Liver (tissue), 9 donors: Measurements from ENCODE around the gene FXYD7. TPM values are rescaled to one million over a fixed set of nuclear protein-coding genes. Genes with fewer than 3 reads are reported as not detected.

Experiments used
- DNase-seq: peaks from one replicate; pipeline ENCODE4 v3.0.0-alpha.2; 2017; ENCODE audit warnings: low spot score
- H3K27ac ChIP-seq, 2 donors: one replicate each; pipeline ENCODE4 v1.7.0; 2013; ENCODE audit warnings: inconsistent platforms in 2 of 2, low read length in 2 of 2, control low read depth in 1 of 2, low read depth in 1 of 2, mild to moderate bottlenecking in 1 of 2
- H3K27me3 ChIP-seq, 4 donors: one replicate each; pipeline versions ENCODE4 v1.6.1 to v1.7.0; 2013; ENCODE audit warnings: low read length in 3 of 4, inconsistent platforms in 1 of 4, mild to moderate bottlenecking in 1 of 4, moderate library complexity in 1 of 4; ENCODE audit not compliant: control insufficient read depth in 4 of 4, insufficient read depth in 4 of 4
- H3K36me3 ChIP-seq, 4 donors: one replicate each; pipeline versions ENCODE4 v1.6.1 to v1.7.0; 2013; ENCODE audit warnings: low read length in 3 of 4, mild to moderate bottlenecking in 3 of 4, low read depth in 1 of 4, moderate library complexity in 1 of 4; ENCODE audit not compliant: control insufficient read depth in 4 of 4, insufficient read depth in 3 of 4
- H3K4me1 ChIP-seq, 4 donors: one replicate each; pipeline versions ENCODE4 v1.6.1 to v1.7.0; 2013; ENCODE audit warnings: low read length in 3 of 4, mild to moderate bottlenecking in 3 of 4, moderate library complexity in 1 of 4; ENCODE audit not compliant: control insufficient read depth in 4 of 4, insufficient read depth in 4 of 4
- H3K4me3 ChIP-seq, 3 donors: one replicate each; pipeline versions ENCODE4 v1.6.1 to v1.7.0; 2013; ENCODE audit warnings: low read length in 3 of 3, control low read depth in 1 of 3, low read depth in 1 of 3, mild to moderate bottlenecking in 1 of 3
- H3K9ac ChIP-seq, 2 donors: one replicate each; pipeline ENCODE4 v1.7.0; 2013; ENCODE audit warnings: low read length in 2 of 2, mild to moderate bottlenecking in 2 of 2, moderate library complexity in 2 of 2, control low read depth in 1 of 2, low read depth in 1 of 2
- H3K9me3 ChIP-seq, 4 donors: one replicate each; pipeline versions ENCODE4 v1.6.1 to v1.7.0; 2013; ENCODE audit warnings: low read length in 3 of 4; ENCODE audit not compliant: control insufficient read depth in 4 of 4
- CTCF ChIP-seq: fragments of 150-350 bp; IDR thresholded peaks from 2 replicates; pipeline ENCODE4 v1.5.1; 2017; ENCODE audit warnings: improper control_type of control experiment, low read depth, low read length; ENCODE audit not compliant: missing input control
- EGR1 ChIP-seq, 2 donors: IDR thresholded peaks; 2 replicates each; pipeline ENCODE4 v1.6.1; 2016 to 2018; ENCODE audit warnings: antibody characterized with exemption in 2 of 2, low read depth in 2 of 2
- GABPA ChIP-seq, 2 donors: IDR thresholded peaks in 1 of 2; conservative IDR thresholded peaks in 1 of 2; 2 replicates each; pipeline ENCODE4 v1.6.1; 2016; ENCODE audit warnings: antibody characterized with exemption in 2 of 2, mild to moderate bottlenecking in 1 of 2, moderate library complexity in 1 of 2
- HNF4A ChIP-seq, 2 donors: conservative IDR thresholded peaks; 2 replicates each; pipeline ENCODE4 v1.6.1; 2016; ENCODE audit warnings: antibody characterized with exemption in 2 of 2, mild to moderate bottlenecking in 2 of 2
- HNF4G ChIP-seq: IDR thresholded peaks from 2 replicates; pipeline ENCODE4 v1.6.1; 2016; ENCODE audit warnings: antibody characterized with exemption
- JUND ChIP-seq, 2 donors: IDR thresholded peaks; 2 replicates each; pipeline ENCODE4 v1.6.1; 2016; ENCODE audit warnings: antibody characterized with exemption in 2 of 2
- NR2F2 ChIP-seq: IDR thresholded peaks from 2 replicates; pipeline ENCODE4 v1.6.1; 2016; ENCODE audit warnings: antibody characterized with exemption
- RAD21 ChIP-seq, 2 donors: IDR thresholded peaks; 2 replicates each; pipeline ENCODE4 v1.6.1; 2016; ENCODE audit warnings: antibody characterized with exemption in 2 of 2, mild to moderate bottlenecking in 2 of 2
- RXRA ChIP-seq, 2 donors: IDR thresholded peaks; 2 replicates each; pipeline ENCODE4 v1.6.1; 2017 to 2018; ENCODE audit warnings: antibody characterized with exemption in 2 of 2, mild to moderate bottlenecking in 1 of 2
- SP1 ChIP-seq: IDR thresholded peaks from 2 replicates; pipeline ENCODE4 v1.6.1; 2018; ENCODE audit warnings: antibody characterized with exemption, mild to moderate bottlenecking
- TAF1 ChIP-seq: conservative IDR thresholded peaks from 2 replicates; pipeline ENCODE4 v1.6.1; 2016; ENCODE audit warnings: antibody characterized with exemption, mild to moderate bottlenecking
- YY1 ChIP-seq: IDR thresholded peaks from 2 replicates; pipeline ENCODE4 v1.6.1; 2016; ENCODE audit warnings: antibody characterized with exemption, mild to moderate bottlenecking
- ZBTB33 ChIP-seq: IDR thresholded peaks from 2 replicates; pipeline ENCODE4 v1.6.1; 2016; ENCODE audit warnings: antibody characterized with exemption
- WGBS: extraction: QIAGEN DNeasy Blood & Tissue Kit; methylation state at CpG from one replicate; pipeline ENCODE4 v1.1.7; 2013; 5-methylcytosine and 5-hydroxymethylcytosine counted together
- polyA plus RNA-seq, 2 donors: library from polyadenylated mRNA; stranded (reverse) in 1 of 2; unstranded in 1 of 2; fragments of 200-250 nt in 1 of 2; fragments of >200 nt in 1 of 2; fragmentation: Nextera tagmentation in 1 of 2; extraction: Ambion mirVana in 1 of 2; gene quantifications; one replicate each; pipeline versions ENCODE4 v1.2.1 to v1.2.3, GENCODE V29; 2013 to 2015
- total RNA-seq, 2 donors: library from RNA; depleted of rRNA; stranded (reverse); fragments of >200 nt; gene quantifications; one replicate each; pipeline ENCODE4 v1.2.3, GENCODE V29; 2014
- TF ChIP-seq, protein P1 (sequence below): IDR thresholded peaks from 2 replicates; pipeline ENCODE4 v1.6.1; 2016; ENCODE audit warnings: antibody characterized with exemption, mild to moderate bottlenecking
- donor health status: healthy.
- donor health status: healthy.
- donor health status: healthy.
- donor health status: healthy.
- donor health status: healthy.

Gene FXYD7
- total and polyA plus RNA-seq, 4 donors: 0.08 to 0.09 TPM; not detected in 2

DNA sequence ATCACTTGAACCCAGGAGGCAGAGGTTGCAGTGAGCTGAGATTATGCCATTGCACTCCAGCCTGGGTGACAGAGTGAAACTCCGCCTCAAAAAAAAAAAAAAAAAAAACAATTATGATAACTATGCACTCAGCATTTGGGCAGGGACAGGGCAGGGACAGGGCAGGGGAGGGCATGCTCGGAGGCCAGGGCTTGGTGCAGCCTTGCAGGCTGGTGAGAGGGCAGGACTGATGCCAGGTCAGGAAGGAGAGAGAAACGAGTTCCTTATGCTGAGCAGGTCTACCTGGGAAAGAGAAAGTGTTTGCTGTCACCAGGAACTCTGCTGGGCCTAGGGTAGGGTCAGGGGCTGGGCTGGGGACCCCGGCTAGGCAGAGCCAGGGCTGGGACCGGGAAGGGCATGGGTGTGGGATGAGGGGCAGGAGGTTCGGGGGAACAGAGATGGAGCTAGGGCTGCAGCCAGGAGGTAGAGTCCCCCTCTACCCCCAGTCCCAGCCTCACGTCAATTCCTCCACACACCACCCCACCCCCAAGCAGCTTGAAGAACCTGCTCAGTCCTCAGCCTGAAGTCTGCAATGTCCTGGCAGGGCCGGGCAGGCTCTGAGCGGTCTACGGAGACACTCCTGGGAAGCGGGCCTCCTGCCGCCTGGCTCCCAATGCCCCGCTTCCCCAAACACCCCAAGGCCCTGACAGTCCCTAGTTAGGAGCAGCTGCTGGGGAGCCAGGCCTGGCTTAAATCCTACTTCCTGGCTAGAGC, 24.6 kb upstream of the FXYD7 start:
- no peak overlapping the region for H3K27ac ChIP-seq
- no peaks in the 10 kb centered on the region for H3K36me3 ChIP-seq
- TF ChIP-seq HNF4G (no peak), GABPA (IDR thresholded peaks at IDR 0.05 in 1 of 2, conservative IDR thresholded peaks at IDR 0.05 in 1 of 2) (no peak), JUND (IDR thresholded peaks at IDR 0.05) (no peak), EGR1 (IDR thresholded peaks at IDR 0.05; ENCODE audit: low read depth in 2 of 2) (no peak), CTCF (no peak)
- H3K9ac ChIP-seq: no peak overlapping the region
- no peak for DNase-seq
- no peak overlapping the region for H3K4me3 ChIP-seq
- peaks cover 2 to 13% (median 8%) of the 10 kb centered on the region in 4 donors for H3K4me1 ChIP-seq
- H3K27me3 ChIP-seq: no peaks in the 10 kb centered on the region
- no peaks in the 10 kb centered on the region for H3K9me3 ChIP-seq
- 86% methylated on average over 13 of the region's 13 CpGs for WGBS

DNA sequence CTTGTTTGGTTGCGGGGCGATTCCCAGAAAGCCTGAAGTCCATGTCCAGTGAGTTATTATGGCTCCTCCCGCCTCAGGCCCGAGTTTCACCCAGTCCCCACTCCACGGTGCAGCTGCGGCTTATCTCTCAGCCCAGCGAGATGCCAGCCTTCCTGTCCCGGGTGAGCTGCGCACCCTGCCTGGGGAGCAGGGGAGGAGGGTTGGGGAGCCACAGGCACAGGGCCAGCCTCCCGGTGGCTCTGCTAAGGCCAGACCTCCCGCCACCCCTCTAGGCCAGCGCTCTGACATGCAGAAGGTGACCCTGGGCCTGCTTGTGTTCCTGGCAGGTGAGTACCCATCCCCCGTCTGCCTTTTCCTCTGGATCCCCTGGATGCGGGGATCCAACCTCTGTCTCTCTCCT, 24.0 kb upstream of the FXYD7 start:
- H3K27ac ChIP-seq: no peak overlapping the region
- 78% methylated on average over 14 of the region's 14 CpGs for WGBS
- no peak for DNase-seq
- no peaks in the 10 kb centered on the region for H3K27me3 ChIP-seq
- H3K9me3 ChIP-seq: no peaks in the 10 kb centered on the region
- TF ChIP-seq SP1 (no peak), NR2F2 (no peak), GABPA (IDR thresholded peaks at IDR 0.05 in 1 of 2, conservative IDR thresholded peaks at IDR 0.05 in 1 of 2) (no peak), TAF1 (no peak), HNF4G (no peak), ZBTB33 (no peak), RAD21 (IDR thresholded peaks at IDR 0.05) (no peak), HNF4A (conservative IDR thresholded peaks at IDR 0.05) (no peak)
- H3K36me3 ChIP-seq: no peaks in the 10 kb centered on the region
- H3K9ac ChIP-seq: no peak overlapping the region
- H3K4me3 ChIP-seq: no peak overlapping the region
- H3K4me1 ChIP-seq: peaks cover 2 to 19% (median 13%) of the 10 kb centered on the region in 4 donors

DNA sequence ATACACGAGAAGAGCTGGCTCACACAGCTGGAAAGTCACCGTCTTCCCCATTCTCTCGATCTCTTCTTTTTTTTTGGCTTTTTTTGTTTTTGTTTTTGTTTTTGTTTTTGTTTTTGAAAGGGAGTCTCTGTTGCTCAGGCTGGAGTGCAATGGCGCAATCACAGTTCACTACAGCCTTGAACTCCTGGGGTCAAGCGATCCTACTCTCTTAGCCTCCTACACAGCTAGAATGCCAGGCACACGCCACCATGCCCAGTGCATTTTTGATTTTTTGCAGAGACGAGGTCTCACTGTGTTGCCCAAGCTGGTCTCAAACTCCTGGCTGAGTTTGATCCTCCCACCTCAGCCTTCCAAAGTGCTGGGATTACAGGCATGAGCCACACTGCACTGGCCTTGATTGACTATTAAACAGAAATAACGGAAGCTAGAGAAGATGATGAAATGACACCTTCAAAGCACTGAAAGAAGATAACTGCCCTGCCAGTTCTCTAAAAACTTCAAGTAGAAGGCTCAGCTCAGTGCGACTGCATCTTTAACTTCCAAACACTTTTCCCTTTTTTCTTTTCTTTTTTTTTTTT, 23.4 kb upstream of the FXYD7 start:
- no peak for DNase-seq
- H3K9me3 ChIP-seq: no peaks in the 10 kb centered on the region
- peak; percentile 11 to 13 for TF ChIP-seq HNF4A (conservative IDR thresholded peaks at IDR 0.05)
- TF ChIP-seq, protein P1, sequence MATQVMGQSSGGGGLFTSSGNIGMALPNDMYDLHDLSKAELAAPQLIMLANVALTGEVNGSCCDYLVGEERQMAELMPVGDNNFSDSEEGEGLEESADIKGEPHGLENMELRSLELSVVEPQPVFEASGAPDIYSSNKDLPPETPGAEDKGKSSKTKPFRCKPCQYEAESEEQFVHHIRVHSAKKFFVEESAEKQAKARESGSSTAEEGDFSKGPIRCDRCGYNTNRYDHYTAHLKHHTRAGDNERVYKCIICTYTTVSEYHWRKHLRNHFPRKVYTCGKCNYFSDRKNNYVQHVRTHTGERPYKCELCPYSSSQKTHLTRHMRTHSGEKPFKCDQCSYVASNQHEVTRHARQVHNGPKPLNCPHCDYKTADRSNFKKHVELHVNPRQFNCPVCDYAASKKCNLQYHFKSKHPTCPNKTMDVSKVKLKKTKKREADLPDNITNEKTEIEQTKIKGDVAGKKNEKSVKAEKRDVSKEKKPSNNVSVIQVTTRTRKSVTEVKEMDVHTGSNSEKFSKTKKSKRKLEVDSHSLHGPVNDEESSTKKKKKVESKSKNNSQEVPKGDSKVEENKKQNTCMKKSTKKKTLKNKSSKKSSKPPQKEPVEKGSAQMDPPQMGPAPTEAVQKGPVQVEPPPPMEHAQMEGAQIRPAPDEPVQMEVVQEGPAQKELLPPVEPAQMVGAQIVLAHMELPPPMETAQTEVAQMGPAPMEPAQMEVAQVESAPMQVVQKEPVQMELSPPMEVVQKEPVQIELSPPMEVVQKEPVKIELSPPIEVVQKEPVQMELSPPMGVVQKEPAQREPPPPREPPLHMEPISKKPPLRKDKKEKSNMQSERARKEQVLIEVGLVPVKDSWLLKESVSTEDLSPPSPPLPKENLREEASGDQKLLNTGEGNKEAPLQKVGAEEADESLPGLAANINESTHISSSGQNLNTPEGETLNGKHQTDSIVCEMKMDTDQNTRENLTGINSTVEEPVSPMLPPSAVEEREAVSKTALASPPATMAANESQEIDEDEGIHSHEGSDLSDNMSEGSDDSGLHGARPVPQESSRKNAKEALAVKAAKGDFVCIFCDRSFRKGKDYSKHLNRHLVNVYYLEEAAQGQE: no peak
- peak; percentile 42 to 53 for TF ChIP-seq RXRA (IDR thresholded peaks at IDR 0.05)
- no peak for TF ChIP-seq YY1
- H3K9ac ChIP-seq: no peak overlapping the region
- H3K27ac ChIP-seq: no peak overlapping the region
- no peaks in the 10 kb centered on the region for H3K27me3 ChIP-seq
- no peak overlapping the region for H3K4me3 ChIP-seq
- H3K36me3 ChIP-seq: no peaks in the 10 kb centered on the region
- H3K4me1 ChIP-seq: peaks cover 2 to 20% (median 15%) of the 10 kb centered on the region in 4 donors
- WGBS: 74% methylated on average over 9 of the region's 9 CpGs
